ENCODE results near the gene ACBD3.
A peak's percentile ranks its signal among the peaks of the same experiment; 100 is the strongest.

DNA sequence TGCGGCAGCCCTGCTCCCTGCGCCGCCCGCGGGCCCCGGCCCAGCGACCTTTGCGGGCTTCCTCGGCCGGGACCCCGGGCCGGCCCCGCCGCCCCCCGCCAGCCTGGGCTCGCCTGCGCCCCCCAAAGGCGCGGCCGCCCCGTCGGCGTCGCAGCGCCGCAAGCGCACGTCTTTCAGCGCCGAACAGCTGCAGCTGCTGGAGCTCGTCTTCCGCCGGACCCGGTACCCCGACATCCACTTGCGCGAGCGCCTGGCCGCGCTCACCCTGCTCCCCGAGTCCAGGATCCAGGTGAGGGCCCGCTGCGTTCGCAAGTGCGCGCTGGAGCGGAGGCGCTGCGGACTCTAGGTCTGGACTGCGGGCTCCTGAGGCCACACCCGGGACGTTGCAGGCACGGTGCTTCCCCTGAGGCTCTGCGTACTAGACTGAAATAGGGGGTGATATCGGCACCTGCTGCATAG lies 37.3 kb upstream of the ACBD3 start:
- TF ChIP-seq CTCF (IDR thresholded peaks at IDR 0.05; ENCODE audit: low read depth, low read length, poor library complexity, severe bottlenecking): peak; percentile 38
- TF ChIP-seq EZH2phosphoT487 (IDR thresholded peaks at IDR 0.05; ENCODE audit: borderline replicate concordance, low read length): no peak

All from DOHH2 (cell line).